HL-60/S4 treated with retinoic acid at 250 ng/mL for 4 days and 3 days (cell line): Measurements from ENCODE around the gene B4GALT7.
"Not testable (repeated sequence)": the region's sequence is repeated elsewhere in the genome, so short reads cannot be mapped to it uniquely, and the experiment has no call there.

Experiments used
- in situ Hi-C: fragments of 300-500 bp; cut with MboI; formaldehyde crosslinking; loops from 2 replicates; pipeline ENCODE4 v1.7.0; 2022; ENCODE audit warnings: low sequenced_read_pairs

The B4GALT7 gene

GRCh38 chr5:177608243-177609075 is 8.5 kb downstream of the B4GALT7 start:
- in situ Hi-C loops, result no loop called here

- in situ Hi-C loops, result no loop called here
Observed at GRCh38 chr5:177609076-177610059, 9.4 kb downstream of the B4GALT7 start.

GRCh38 chr5:177610131-177610769 is 10.3 kb downstream of the B4GALT7 start:
- in situ Hi-C loops, result no loop called here

GRCh38 chr5:177610770-177611445 is 11.0 kb downstream of the B4GALT7 start:
- in situ Hi-C loops, result no loop called here

- in situ Hi-C loops, result no loop called here
Observed at GRCh38 chr5:177611446-177612214, 11.7 kb downstream of the B4GALT7 start.

- in situ Hi-C loops, result no loop called here
Observed at GRCh38 chr5:177612215-177612673, 12.3 kb downstream of the B4GALT7 start.

GRCh38 chr5:177620560-177620959 is 20.6 kb downstream of the B4GALT7 start:
- in situ Hi-C loops, result no loop called here

GRCh38 chr5:177624172-177624571 is 24.2 kb downstream of the B4GALT7 start:
- in situ Hi-C loops, result not testable (repeated sequence)

GRCh38 chr5:177630186-177630585 is 30.3 kb downstream of the B4GALT7 start:
- in situ Hi-C loops, result not testable (repeated sequence)

- in situ Hi-C loops, result not testable (repeated sequence)
Observed at GRCh38 chr5:177634912-177635311, 35.0 kb downstream of the B4GALT7 start.

- in situ Hi-C loops, result not testable (repeated sequence)
Observed at GRCh38 chr5:177645462-177645861, 45.5 kb downstream of the B4GALT7 start.

GRCh38 chr5:177651235-177651634 is 51.3 kb downstream of the B4GALT7 start:
- in situ Hi-C loops, result not testable (repeated sequence)

GRCh38 chr5:177657846-177658245 is 57.9 kb downstream of the B4GALT7 start:
- in situ Hi-C loops, result not testable (repeated sequence)

- in situ Hi-C loops, result not testable (repeated sequence)
Observed at GRCh38 chr5:177658542-177658941, 58.6 kb downstream of the B4GALT7 start.
